Body of pancreas (tissue), 4 donors: ENCODE measurements around the gene USP24. TPM values are rescaled to one million over a fixed set of nuclear protein-coding genes. Genes with fewer than 3 reads are reported as not detected.
A peak's percentile ranks its signal among the peaks of the same experiment; 100 is the strongest.

Experiments used
- ATAC-seq: fragments of 150-250 bp; one replicate; pipeline ENCODE4 v1.9.1; 2016
- DNase-seq, 4 donors: peaks; one replicate each; pipeline ENCODE4 v3.0.0-alpha.2; 2019
- H3K27ac ChIP-seq, 4 donors: fragments of 200-600 bp; sonication (generic); 1 replicate in 3 of 4; 2 replicates in 1 of 4; pipeline versions ENCODE4 v1.5.1 to v1.6.1; 2016 to 2019; ENCODE audit warnings: mild to moderate bottlenecking in 1 of 4, mixed read lengths in 1 of 4, moderate library complexity in 1 of 4
- H3K27me3 ChIP-seq, 2 donors: fragments of 200-600 bp; sonication (generic); one replicate each; pipeline ENCODE4 v1.6.0; 2016; ENCODE audit warnings: mild to moderate bottlenecking in 1 of 2
- H3K36me3 ChIP-seq, 2 donors: fragments of 200-600 bp; sonication (generic); replicated peaks in 1 of 2; 2 replicates each; pipeline ENCODE4 v1.5.1; 2016; ENCODE audit warnings: low read depth in 2 of 2; ENCODE audit not compliant: insufficient read depth in 1 of 2
- H3K4me1 ChIP-seq: fragments of 200-600 bp; sonication (generic); one replicate; pipeline ENCODE4 v1.6.0; 2016
- H3K4me3 ChIP-seq, 2 donors: fragments of 200-600 bp; sonication (generic); 1 replicate in 1 of 2; 2 replicates in 1 of 2; pipeline ENCODE4 v1.5.1; 2016 to 2019
- H3K9me3 ChIP-seq, 3 donors: fragments of 200-600 bp; sonication (generic); 1 replicate in 2 of 3; 2 replicates in 1 of 3; pipeline ENCODE4 v1.5.1; 2016
- POLR2A ChIP-seq, 3 donors: fragments of 450-650 bp; IDR thresholded peaks; one replicate each; pipeline ENCODE4 v1.6.1; 2016; ENCODE audit warnings: antibody characterized with exemption in 3 of 3, mild to moderate bottlenecking in 2 of 3
- WGBS, 2 donors: methylation state at CpG; one replicate each; pipeline ENCODE4 v1.1.5; 2017; 5-methylcytosine and 5-hydroxymethylcytosine counted together
- intact Hi-C: fragments of 100-400 bp; cut with DNase I; formaldehyde crosslinking; loops from one replicate; pipeline ENCODE4 v1.15.1; 2023
- total RNA-seq, 2 donors: library from RNA; depleted of rRNA; stranded (reverse); fragments of >200 nt; gene quantifications; one replicate each; pipeline ENCODE4 v1.1.0, GENCODE V29; 2016
- TF ChIP-seq, protein P1 (sequence below), 7 experiments: fragments of 450-650 bp in 4 of 7; fragments of 200-600 bp in 3 of 7; sonication (generic) in 3 of 7; IDR thresholded peaks; one replicate each; pipeline ENCODE4 v1.5.1; 2016 to 2019; ENCODE audit warnings: antibody characterized with exemption in 7 of 7

USP24 gene
- total RNA-seq, 2 donors from 2014 or later: 28.3 to 68.6 TPM

DNA sequence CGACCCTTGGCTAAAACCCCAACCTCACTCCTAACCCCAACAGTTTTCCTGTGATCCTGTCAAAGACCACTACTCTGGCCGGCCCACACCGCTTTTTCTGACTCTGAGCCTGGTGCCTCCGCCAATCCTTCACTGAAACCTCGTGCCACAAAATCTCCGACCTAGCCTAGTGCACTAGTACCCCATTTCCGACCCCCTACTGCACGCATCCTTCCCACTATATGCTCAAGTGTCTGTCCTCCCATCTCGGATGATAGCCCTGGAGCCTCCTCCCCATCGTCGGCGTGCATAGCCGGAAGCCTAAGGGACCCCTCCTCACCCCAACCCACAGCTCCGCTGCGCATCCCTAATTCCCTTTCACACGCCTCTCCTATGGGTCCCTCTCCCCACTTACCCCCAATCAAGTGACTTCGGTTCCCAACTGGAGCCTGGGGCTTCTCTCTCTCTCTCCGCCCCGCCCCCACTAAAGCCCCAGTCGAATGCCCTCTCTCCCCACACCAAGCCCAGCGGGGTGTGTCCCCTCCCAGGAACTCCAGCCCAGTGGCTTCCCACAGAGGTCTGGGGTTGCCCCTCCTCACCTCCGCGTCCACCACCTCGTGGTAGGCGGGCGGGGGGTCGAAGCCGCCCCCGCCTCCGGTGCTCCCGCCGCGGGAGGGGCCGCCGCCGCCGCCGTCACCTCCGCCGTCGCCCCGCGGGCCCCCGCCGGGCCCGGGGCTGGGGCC lies 791 bp downstream of the USP24 start:
- intact Hi-C loops: no loop called here
- no peaks in the 10 kb centered on the region for H3K36me3 ChIP-seq
- DNase-seq: peak; percentile 38 to 53 (median 41)
- H3K4me3 ChIP-seq: peak overlapping the region; percentile 51 to 63
- H3K27ac ChIP-seq: peak overlapping the region; percentile 90 to 94 (median 92)
- peaks cover 43% of the 10 kb centered on the region for H3K4me1 ChIP-seq
- peak; percentile 21 for ATAC-seq
- no peaks in the 10 kb centered on the region for H3K9me3 ChIP-seq
- TF ChIP-seq POLR2A (IDR thresholded peaks at IDR 0.05): no peak
- TF ChIP-seq, protein P1, sequence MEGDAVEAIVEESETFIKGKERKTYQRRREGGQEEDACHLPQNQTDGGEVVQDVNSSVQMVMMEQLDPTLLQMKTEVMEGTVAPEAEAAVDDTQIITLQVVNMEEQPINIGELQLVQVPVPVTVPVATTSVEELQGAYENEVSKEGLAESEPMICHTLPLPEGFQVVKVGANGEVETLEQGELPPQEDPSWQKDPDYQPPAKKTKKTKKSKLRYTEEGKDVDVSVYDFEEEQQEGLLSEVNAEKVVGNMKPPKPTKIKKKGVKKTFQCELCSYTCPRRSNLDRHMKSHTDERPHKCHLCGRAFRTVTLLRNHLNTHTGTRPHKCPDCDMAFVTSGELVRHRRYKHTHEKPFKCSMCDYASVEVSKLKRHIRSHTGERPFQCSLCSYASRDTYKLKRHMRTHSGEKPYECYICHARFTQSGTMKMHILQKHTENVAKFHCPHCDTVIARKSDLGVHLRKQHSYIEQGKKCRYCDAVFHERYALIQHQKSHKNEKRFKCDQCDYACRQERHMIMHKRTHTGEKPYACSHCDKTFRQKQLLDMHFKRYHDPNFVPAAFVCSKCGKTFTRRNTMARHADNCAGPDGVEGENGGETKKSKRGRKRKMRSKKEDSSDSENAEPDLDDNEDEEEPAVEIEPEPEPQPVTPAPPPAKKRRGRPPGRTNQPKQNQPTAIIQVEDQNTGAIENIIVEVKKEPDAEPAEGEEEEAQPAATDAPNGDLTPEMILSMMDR (IDR thresholded peaks at IDR 0.05): no peak
- no peaks in the 10 kb centered on the region for H3K27me3 ChIP-seq
- 1% methylated on average over 21 to 42 of the region's 46 CpGs for WGBS, 2 donors

- Histone ChIP-seq H3K27ac (peak overlapping the region; percentile 45 to 94 (median 92)), H3K9me3 (no peaks in the 10 kb centered on the region), H3K36me3 (no peaks in the 10 kb centered on the region), H3K27me3 (no peaks in the 10 kb centered on the region), H3K4me1 (peaks cover 49% of the 10 kb centered on the region), H3K4me3 (peak overlapping the region; percentile 9 to 51)
- WGBS, 2 donors: 9 to 12% methylated on average over 7 of the region's 7 CpGs
- ATAC-seq (no peak), DNase-seq (no peak)
- TF ChIP-seq POLR2A (IDR thresholded peaks at IDR 0.05): no peak
- TF ChIP-seq, protein P1 (IDR thresholded peaks at IDR 0.05): no peak
- intact Hi-C loops: no loop called here
These were observed 1.3 kb downstream of the USP24 start for GRCh38 chr1:55213885-55214211.

DNA sequence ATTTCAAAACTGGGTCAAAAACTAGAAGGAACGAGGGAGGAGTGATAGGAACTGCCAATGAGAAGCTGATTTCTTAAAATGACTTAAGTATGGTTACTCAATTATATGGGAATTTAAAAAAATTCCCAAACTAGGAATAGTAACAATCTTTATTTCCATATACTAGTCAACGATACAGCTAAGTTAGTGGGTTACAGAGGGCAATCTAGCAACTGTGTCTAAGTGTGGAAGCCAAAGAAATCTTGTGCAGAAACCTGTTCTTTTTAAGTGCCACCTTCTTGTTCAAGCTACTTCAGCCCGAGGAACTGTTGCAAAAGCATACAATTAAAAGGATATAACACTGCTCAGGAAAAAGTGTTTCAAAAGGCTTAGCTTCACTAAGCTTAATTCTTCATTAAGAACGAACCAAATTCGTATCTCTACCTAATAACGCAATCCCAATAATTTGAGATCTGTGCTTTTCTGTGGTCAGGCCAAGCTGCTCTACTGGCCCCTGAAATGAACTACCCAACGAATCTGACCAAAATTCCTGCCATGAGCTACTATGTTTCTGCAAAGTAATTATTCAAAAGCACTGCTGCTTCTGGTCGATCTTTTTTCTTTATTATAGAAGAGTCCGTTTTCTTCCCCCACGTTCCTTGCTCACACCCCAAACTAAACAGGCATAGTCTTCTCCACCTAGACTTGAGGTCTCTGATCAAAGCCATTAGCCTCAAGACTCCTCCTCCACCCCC lies 1.8 kb downstream of the USP24 start:
- ATAC-seq (no peak), DNase-seq (no peak)
- TF ChIP-seq, protein P1 (IDR thresholded peaks at IDR 0.05): no peak
- TF ChIP-seq POLR2A (IDR thresholded peaks at IDR 0.05): no peak
- intact Hi-C loops: no loop called here
- H3K9me3 ChIP-seq: no peaks in the 10 kb centered on the region
- H3K4me1 ChIP-seq: peaks cover 54% of the 10 kb centered on the region
- H3K36me3 ChIP-seq: no peaks in the 10 kb centered on the region
- H3K4me3 ChIP-seq: peak overlapping the region in 1 of 2 donors; percentile 51
- H3K27me3 ChIP-seq: no peaks in the 10 kb centered on the region
- 4 to 5% methylated on average over 10 of the region's 10 CpGs for WGBS, 2 donors
- H3K27ac ChIP-seq: peak overlapping the region in 3 of 4 donors; percentile 91 to 94 (median 93)

- TF ChIP-seq POLR2A (IDR thresholded peaks at IDR 0.05): no peak
- TF ChIP-seq, protein P1 (IDR thresholded peaks at IDR 0.05): no peak
- H3K4me3 ChIP-seq: no peak overlapping the region
- H3K4me1 ChIP-seq: peaks cover 56% of the 10 kb centered on the region
- no peaks in the 10 kb centered on the region for H3K9me3 ChIP-seq
- H3K36me3 ChIP-seq: no peaks in the 10 kb centered on the region
- H3K27ac ChIP-seq: peak overlapping the region in 3 of 4 donors; percentile 91 to 94 (median 93)
- intact Hi-C loops: no loop called here
- ATAC-seq (no peak), DNase-seq (no peak)
- WGBS, 2 donors: 6 to 10% methylated on average over 11 of the region's 11 CpGs
- H3K27me3 ChIP-seq: no peaks in the 10 kb centered on the region
These were observed 2.6 kb downstream of the USP24 start for GRCh38 chr1:55212349-55213150.
